ENCODE data around the gene ALDH4A1. TPM values are rescaled to one million over a fixed set of nuclear protein-coding genes. Genes with fewer than 3 reads are reported as not detected.
A peak's percentile ranks its signal among the peaks of the same experiment; 100 is the strongest.

Gene ALDH4A1
- total and polyA plus RNA-seq, 10 of the 15 experiments (the other 5 are each of a cell fraction or from before 2014, with no cell fraction given) = 0.06 to 25.5 (median 13.0) TPM

- no peak for TF ChIP-seq ZBTB4 (CRISPR knock-in tag; IDR thresholded peaks at IDR 0.05)
Measured at GRCh38 chr1:18945401-18945849, 43.1 kb upstream of the ALDH4A1 start (continued).

GRCh38 chr1:18944810-18945209, 42.5 kb upstream of the ALDH4A1 start:
- no peak overlapping the region for H3K4me3 ChIP-seq
- peaks cover 35% of the 10 kb centered on the region for H3K4me1 ChIP-seq (ENCODE audit: control insufficient read depth, insufficient read depth, low read length)
- peak; percentile 8; the same call in 1 of the 3 replicates for ATAC-seq
- TF ChIP-seq NR2C1 (IDR thresholded peaks at IDR 0.05) = no peak
- TF ChIP-seq CHD2 (IDR thresholded peaks at IDR 0.05; ENCODE audit: borderline replicate concordance, low read depth, low read length) = no peak
- no peak for TF ChIP-seq ETV6 (conservative IDR thresholded peaks at IDR 0.05 in 1 of 2, IDR thresholded peaks at IDR 0.05 in 1 of 2; ENCODE audit: borderline replicate concordance in 1 of 2, low read depth in 1 of 2)
- no peak for TF ChIP-seq NKRF (conservative IDR thresholded peaks at IDR 0.05)
- TF ChIP-seq ZBED1 (IDR thresholded peaks at IDR 0.05; ENCODE audit: borderline replicate concordance) = no peak
- no peak for TF ChIP-seq EP300 (IDR thresholded peaks at IDR 0.05; ENCODE audit: borderline replicate concordance in 1 of 2, control insufficient read depth in 1 of 2, low read depth in 2 of 2, low read length in 2 of 2)
- no peak for TF ChIP-seq REST (IDR thresholded peaks at IDR 0.05; ENCODE audit: low read depth, low read length)
- no peak for TF ChIP-seq JUNB (IDR thresholded peaks at IDR 0.05)
- no peak for TF ChIP-seq EED (IDR thresholded peaks at IDR 0.05; ENCODE audit: low read depth)
- no peak for TF ChIP-seq SIX5 (IDR thresholded peaks at IDR 0.05; ENCODE audit: low read depth, low read length, severe bottlenecking)

More at GRCh38 chr1:18944810-18945209, 42.5 kb upstream of the ALDH4A1 start:
- peaks cover 21% of the 10 kb centered on the region for H3K79me2 ChIP-seq (ENCODE audit: control insufficient read depth, insufficient read depth, low read length)
- DNase-seq (ENCODE audit: low read depth, low spot score) (no peak), FAIRE-seq (no peak)
- H4K20me1 ChIP-seq (ENCODE audit: control insufficient read depth, insufficient read depth) = no peaks in the 10 kb centered on the region
- SMC1A ChIA-PET (ENCODE audit: uncharacterized antibody, unreplicated experiment) = no interaction called here
- 0 out of 2 replicates have a peak overlapping the region, but pooled peaks have one; percentile 31 for H3K4me2 ChIP-seq (ENCODE audit: control insufficient read depth, insufficient read depth)
- POLR2A ChIA-PET = no interaction called here
- CTCF ChIA-PET = interaction anchor here (2.8 kb wide), 1 partner anchor 31 kb away, joined by 10 read pairs; no protein-coding TSS in a partner anchor
- in situ Hi-C loops (cut with MboI) = no loop called here
- no peaks in the 10 kb centered on the region for H3K9me3 ChIP-seq (replicated peaks; ENCODE audit: control insufficient read depth, insufficient read depth, low read length)
- peak overlapping the region; percentile 30; the same call in 1 of the 2 replicates for H3K9ac ChIP-seq (ENCODE audit: control insufficient read depth, insufficient read depth, low read length)
- H2AFZ ChIP-seq (ENCODE audit: control insufficient read depth, low read depth, low read length) = no peak overlapping the region; the same call in 1 of the 2 replicates
- RAD21 ChIA-PET (ENCODE audit: unreplicated experiment) = no interaction called here
- intact Hi-C loops (cut with micrococcal nuclease; ENCODE audit: unreplicated experiment) = no loop called here
- H3K36me3 ChIP-seq (ENCODE audit: control insufficient read depth in 2 of 2, insufficient read depth in 2 of 2, low read length in 1 of 2) = no peaks in the 10 kb centered on the region
- no peaks in the 10 kb centered on the region for H3K27me3 ChIP-seq (replicated peaks in 1 of 2; ENCODE audit: control insufficient read depth in 2 of 2, insufficient read depth in 2 of 2, low read length in 1 of 2)
- WGBS (ENCODE audit: insufficient coverage, insufficient replicate concordance, low lambda C conversion rate, missing lambda C conversion rate) = 100% methylated on average over 2 of the region's 2 CpGs
- peak overlapping the region; percentile 46 for H3K27ac ChIP-seq (ENCODE audit: control insufficient read depth, insufficient read depth)
- BruUV-seq (replicated peaks) = no TSS peak
